ENCODE results near the gene LTBP2.

LTBP2 gene

DNA sequence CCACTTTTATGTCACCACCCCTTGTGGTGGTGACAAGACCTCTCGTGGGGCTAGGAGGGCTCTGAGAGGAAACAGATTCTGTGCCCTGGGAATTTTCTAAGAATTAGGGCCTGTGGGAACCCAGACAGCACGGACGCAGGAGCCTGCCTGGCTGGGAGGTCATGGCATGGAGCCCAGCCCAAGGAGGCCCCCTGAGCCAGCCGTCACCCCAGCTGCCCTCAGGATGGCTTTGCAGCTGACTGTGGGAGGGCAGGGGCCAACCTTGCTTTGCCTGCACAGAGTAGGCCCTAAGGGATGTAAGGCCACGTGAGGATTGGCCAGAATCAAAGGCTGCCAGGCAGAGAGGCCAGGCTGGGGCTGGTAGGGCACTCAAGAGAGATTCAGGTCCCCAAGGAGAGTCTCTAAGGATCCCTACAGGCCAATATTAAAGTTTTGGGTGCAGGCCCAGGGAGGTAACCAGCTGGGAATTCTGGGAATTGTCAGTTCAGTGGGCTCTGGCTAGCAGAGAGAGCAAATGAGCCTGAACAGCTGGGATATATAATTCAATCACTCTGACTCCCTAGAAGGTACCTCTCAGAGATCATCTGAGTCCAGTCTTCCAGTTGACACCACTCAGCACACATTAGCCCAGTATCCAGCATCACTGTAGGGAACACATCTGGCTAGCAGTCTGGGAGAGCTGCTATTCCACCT, 6.4 kb downstream of the LTBP2 start:
- Histone ChIP-seq H3K9me3 (ENCODE audit: control insufficient read depth, low read length) (no peaks in the 10 kb centered on the region), H3K27me3 (ENCODE audit: control insufficient read depth, insufficient read depth, low read length, poor library complexity, severe bottlenecking) (peaks cover 16% of the 10 kb centered on the region), H3K4me3 (ENCODE audit: insufficient read depth, low read depth, low read length) (no peak overlapping the region), H3K27ac (ENCODE audit: insufficient read depth, low read depth, low read length, poor library complexity, severe bottlenecking) (no peak overlapping the region), H3K4me1 (ENCODE audit: control insufficient read depth, insufficient read depth, low read length) (no peaks in the 10 kb centered on the region), H3K36me3 (ENCODE audit: control insufficient read depth, insufficient read depth, low read length) (no peaks in the 10 kb centered on the region)
- 90 to 91% methylated on average over 5 of the region's 5 CpGs for WGBS, 2 experiments

GRCh38 chr14:74604911-74605310, 7.1 kb downstream of the LTBP2 start:
- Histone ChIP-seq H3K4me1 (ENCODE audit: control insufficient read depth, insufficient read depth, low read length) (no peaks in the 10 kb centered on the region), H3K27me3 (ENCODE audit: control insufficient read depth, insufficient read depth, low read length, poor library complexity, severe bottlenecking) (peaks cover 9% of the 10 kb centered on the region), H3K4me3 (ENCODE audit: insufficient read depth, low read depth, low read length) (no peak overlapping the region), H3K36me3 (ENCODE audit: control insufficient read depth, insufficient read depth, low read length) (no peaks in the 10 kb centered on the region), H3K27ac (ENCODE audit: insufficient read depth, low read depth, low read length, poor library complexity, severe bottlenecking) (no peak overlapping the region), H3K9me3 (ENCODE audit: control insufficient read depth, low read length) (no peaks in the 10 kb centered on the region)
- WGBS, 2 experiments: 95 to 97% methylated on average over 8 of the region's 8 CpGs

- WGBS, 2 experiments: 91 to 92% methylated on average over 7 of the region's 7 CpGs
- Histone ChIP-seq H3K9me3 (ENCODE audit: control insufficient read depth, low read length) (no peaks in the 10 kb centered on the region), H3K4me3 (ENCODE audit: insufficient read depth, low read depth, low read length) (no peak overlapping the region), H3K27me3 (ENCODE audit: control insufficient read depth, insufficient read depth, low read length, poor library complexity, severe bottlenecking) (peaks cover 1% of the 10 kb centered on the region), H3K4me1 (ENCODE audit: control insufficient read depth, insufficient read depth, low read length) (no peaks in the 10 kb centered on the region), H3K27ac (ENCODE audit: insufficient read depth, low read depth, low read length, poor library complexity, severe bottlenecking) (no peak overlapping the region), H3K36me3 (ENCODE audit: control insufficient read depth, insufficient read depth, low read length) (no peaks in the 10 kb centered on the region)
These were observed 7.9 kb downstream of the LTBP2 start for GRCh38 chr14:74604157-74604556.

DNA sequence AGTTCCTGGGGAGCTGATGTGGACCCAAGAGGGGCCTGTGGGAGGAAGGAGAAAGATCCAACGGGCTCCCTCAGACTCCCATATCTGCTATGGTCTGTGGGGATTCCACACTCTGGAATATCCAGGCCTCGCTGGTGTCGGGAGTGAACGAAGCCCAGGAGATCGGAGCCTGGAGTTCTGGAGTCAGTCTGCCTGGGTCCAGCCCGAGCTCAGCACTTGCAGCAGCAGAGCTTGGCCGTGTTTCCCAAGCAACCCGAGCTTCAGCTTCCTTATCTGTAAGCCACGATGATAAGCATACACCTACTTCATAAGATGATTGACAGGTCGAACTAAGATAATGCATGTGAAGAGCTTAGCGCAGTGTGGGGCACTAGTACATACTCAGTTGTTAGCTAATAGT, 10.1 kb downstream of the LTBP2 start:
- Histone ChIP-seq H3K9me3 (ENCODE audit: control insufficient read depth, low read length) (no peaks in the 10 kb centered on the region), H3K4me3 (ENCODE audit: insufficient read depth, low read depth, low read length) (no peak overlapping the region), H3K27me3 (ENCODE audit: control insufficient read depth, insufficient read depth, low read length, poor library complexity, severe bottlenecking) (no peaks in the 10 kb centered on the region), H3K27ac (ENCODE audit: insufficient read depth, low read depth, low read length, poor library complexity, severe bottlenecking) (no peak overlapping the region), H3K36me3 (ENCODE audit: control insufficient read depth, insufficient read depth, low read length) (no peaks in the 10 kb centered on the region), H3K4me1 (ENCODE audit: control insufficient read depth, insufficient read depth, low read length) (no peaks in the 10 kb centered on the region)
- WGBS, 2 experiments: 94% methylated on average over 11 of the region's 11 CpGs

DNA sequence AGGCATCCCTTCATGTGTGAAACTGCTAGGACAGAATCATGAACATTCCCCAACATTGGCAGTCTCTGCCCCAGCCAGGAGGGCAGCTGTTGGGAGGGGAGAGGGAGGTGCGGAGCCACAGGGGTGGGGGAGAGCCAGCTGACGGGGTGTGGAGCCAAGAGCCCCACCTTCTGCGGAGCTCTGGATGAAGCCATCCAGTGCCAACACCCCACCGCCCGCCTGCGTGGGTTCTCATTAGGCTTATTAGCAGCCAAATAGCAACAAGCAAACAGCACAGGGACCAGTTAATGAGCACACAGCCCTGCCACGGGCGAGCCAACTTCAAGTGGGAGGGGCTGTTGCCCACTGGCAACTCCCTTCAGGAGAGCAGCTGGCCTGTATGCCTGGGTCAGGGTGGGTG, 12.1 kb downstream of the LTBP2 start:
- Histone ChIP-seq H3K4me3 (ENCODE audit: insufficient read depth, low read depth, low read length) (no peak overlapping the region), H3K4me1 (ENCODE audit: control insufficient read depth, insufficient read depth, low read length) (no peaks in the 10 kb centered on the region), H3K36me3 (ENCODE audit: control insufficient read depth, insufficient read depth, low read length) (no peaks in the 10 kb centered on the region), H3K9me3 (ENCODE audit: control insufficient read depth, low read length) (no peaks in the 10 kb centered on the region), H3K27ac (ENCODE audit: insufficient read depth, low read depth, low read length, poor library complexity, severe bottlenecking) (no peak overlapping the region), H3K27me3 (ENCODE audit: control insufficient read depth, insufficient read depth, low read length, poor library complexity, severe bottlenecking) (no peaks in the 10 kb centered on the region)
- WGBS, 2 experiments: 93 to 94% methylated on average over 8 of the region's 8 CpGs

- Histone ChIP-seq H3K4me1 (ENCODE audit: control insufficient read depth, insufficient read depth, low read length) (no peaks in the 10 kb centered on the region), H3K4me3 (ENCODE audit: insufficient read depth, low read depth, low read length) (no peak overlapping the region), H3K36me3 (ENCODE audit: control insufficient read depth, insufficient read depth, low read length) (no peaks in the 10 kb centered on the region), H3K9me3 (ENCODE audit: control insufficient read depth, low read length) (no peaks in the 10 kb centered on the region), H3K27ac (ENCODE audit: insufficient read depth, low read depth, low read length, poor library complexity, severe bottlenecking) (no peak overlapping the region), H3K27me3 (ENCODE audit: control insufficient read depth, insufficient read depth, low read length, poor library complexity, severe bottlenecking) (no peaks in the 10 kb centered on the region)
- 89 to 90% methylated on average over 8 to 9 of the region's 9 CpGs for WGBS, 2 experiments
These were observed 12.7 kb downstream of the LTBP2 start for GRCh38 chr14:74599321-74599761.

- H3K4me1 ChIP-seq (ENCODE audit: control insufficient read depth, insufficient read depth, low read length): no peaks in the 10 kb centered on the region
These were observed 15.1 kb downstream of the LTBP2 start for GRCh38 chr14:74596741-74597450.

GRCh38 chr14:74595006-74595735, 16.9 kb downstream of the LTBP2 start:
- no peaks in the 10 kb centered on the region for H3K36me3 ChIP-seq (ENCODE audit: control insufficient read depth, insufficient read depth, low read length)
- H3K27me3 ChIP-seq (ENCODE audit: control insufficient read depth, insufficient read depth, low read length, poor library complexity, severe bottlenecking): no peaks in the 10 kb centered on the region
- no peaks in the 10 kb centered on the region for H3K4me1 ChIP-seq (ENCODE audit: control insufficient read depth, insufficient read depth, low read length)
- H3K27ac ChIP-seq (ENCODE audit: insufficient read depth, low read depth, low read length, poor library complexity, severe bottlenecking): no peak overlapping the region
- no peaks in the 10 kb centered on the region for H3K9me3 ChIP-seq (ENCODE audit: control insufficient read depth, low read length)
- no peak overlapping the region for H3K4me3 ChIP-seq (ENCODE audit: insufficient read depth, low read depth, low read length)
- WGBS, 2 experiments: 88% methylated on average over 15 of the region's 15 CpGs

More at GRCh38 chr14:74596741-74597450, 15.1 kb downstream of the LTBP2 start:
- no peaks in the 10 kb centered on the region for H3K9me3 ChIP-seq (ENCODE audit: control insufficient read depth, low read length)
- no peak overlapping the region for H3K4me3 ChIP-seq (ENCODE audit: insufficient read depth, low read depth, low read length)
- H3K36me3 ChIP-seq (ENCODE audit: control insufficient read depth, insufficient read depth, low read length): no peaks in the 10 kb centered on the region
- 93% methylated on average over 12 of the region's 12 CpGs for WGBS, 2 experiments
- H3K27me3 ChIP-seq (ENCODE audit: control insufficient read depth, insufficient read depth, low read length, poor library complexity, severe bottlenecking): no peaks in the 10 kb centered on the region
- H3K27ac ChIP-seq (ENCODE audit: insufficient read depth, low read depth, low read length, poor library complexity, severe bottlenecking): no peak overlapping the region

DNA sequence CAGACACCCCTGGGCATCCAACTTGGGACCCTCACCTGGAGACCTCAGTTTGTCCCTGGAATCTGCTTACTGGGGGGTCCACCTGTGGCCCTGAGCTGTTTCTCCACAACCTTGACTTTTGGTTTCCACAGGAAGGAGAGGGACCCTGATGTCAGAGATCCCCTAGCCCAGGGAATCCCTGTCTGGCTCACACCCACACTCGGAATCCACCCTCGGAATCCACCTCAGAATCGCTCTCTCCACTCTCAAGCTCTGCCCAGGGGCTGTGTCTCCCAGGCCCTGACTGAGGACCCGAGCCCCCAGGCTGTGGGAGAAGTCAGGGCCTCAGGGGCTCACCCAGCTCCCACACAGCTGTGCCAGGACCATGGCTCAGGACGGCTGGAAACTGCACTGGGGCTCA, 17.4 kb downstream of the LTBP2 start:
- Histone ChIP-seq H3K4me3 (ENCODE audit: insufficient read depth, low read depth, low read length) (no peak overlapping the region), H3K27ac (ENCODE audit: insufficient read depth, low read depth, low read length, poor library complexity, severe bottlenecking) (no peak overlapping the region), H3K36me3 (ENCODE audit: control insufficient read depth, insufficient read depth, low read length) (no peaks in the 10 kb centered on the region), H3K4me1 (ENCODE audit: control insufficient read depth, insufficient read depth, low read length) (no peaks in the 10 kb centered on the region), H3K9me3 (ENCODE audit: control insufficient read depth, low read length) (no peaks in the 10 kb centered on the region), H3K27me3 (ENCODE audit: control insufficient read depth, insufficient read depth, low read length, poor library complexity, severe bottlenecking) (no peaks in the 10 kb centered on the region)
- WGBS, 2 experiments: 88 to 91% methylated on average over 5 of the region's 5 CpGs

- WGBS, 2 experiments: 89 to 91% methylated on average over 7 of the region's 7 CpGs
- no peaks in the 10 kb centered on the region for H3K9me3 ChIP-seq (ENCODE audit: control insufficient read depth, low read length)
- H3K4me3 ChIP-seq (ENCODE audit: insufficient read depth, low read depth, low read length): no peak overlapping the region
- H3K27me3 ChIP-seq (ENCODE audit: control insufficient read depth, insufficient read depth, low read length, poor library complexity, severe bottlenecking): no peaks in the 10 kb centered on the region
- no peak overlapping the region for H3K27ac ChIP-seq (ENCODE audit: insufficient read depth, low read depth, low read length, poor library complexity, severe bottlenecking)
- H3K36me3 ChIP-seq (ENCODE audit: control insufficient read depth, insufficient read depth, low read length): no peaks in the 10 kb centered on the region
- no peaks in the 10 kb centered on the region for H3K4me1 ChIP-seq (ENCODE audit: control insufficient read depth, insufficient read depth, low read length)
These were observed 18.0 kb downstream of the LTBP2 start for GRCh38 chr14:74594029-74594428.

Data from ectodermal cell (in vitro differentiated cells).